ENCODE results near the gene DAND5. TPM values are rescaled to one million over a fixed set of nuclear protein-coding genes. Genes with fewer than 3 reads are reported as not detected.

Gene DAND5
- total RNA-seq, 6 donors from 2014 or later, result not detected

DNA sequence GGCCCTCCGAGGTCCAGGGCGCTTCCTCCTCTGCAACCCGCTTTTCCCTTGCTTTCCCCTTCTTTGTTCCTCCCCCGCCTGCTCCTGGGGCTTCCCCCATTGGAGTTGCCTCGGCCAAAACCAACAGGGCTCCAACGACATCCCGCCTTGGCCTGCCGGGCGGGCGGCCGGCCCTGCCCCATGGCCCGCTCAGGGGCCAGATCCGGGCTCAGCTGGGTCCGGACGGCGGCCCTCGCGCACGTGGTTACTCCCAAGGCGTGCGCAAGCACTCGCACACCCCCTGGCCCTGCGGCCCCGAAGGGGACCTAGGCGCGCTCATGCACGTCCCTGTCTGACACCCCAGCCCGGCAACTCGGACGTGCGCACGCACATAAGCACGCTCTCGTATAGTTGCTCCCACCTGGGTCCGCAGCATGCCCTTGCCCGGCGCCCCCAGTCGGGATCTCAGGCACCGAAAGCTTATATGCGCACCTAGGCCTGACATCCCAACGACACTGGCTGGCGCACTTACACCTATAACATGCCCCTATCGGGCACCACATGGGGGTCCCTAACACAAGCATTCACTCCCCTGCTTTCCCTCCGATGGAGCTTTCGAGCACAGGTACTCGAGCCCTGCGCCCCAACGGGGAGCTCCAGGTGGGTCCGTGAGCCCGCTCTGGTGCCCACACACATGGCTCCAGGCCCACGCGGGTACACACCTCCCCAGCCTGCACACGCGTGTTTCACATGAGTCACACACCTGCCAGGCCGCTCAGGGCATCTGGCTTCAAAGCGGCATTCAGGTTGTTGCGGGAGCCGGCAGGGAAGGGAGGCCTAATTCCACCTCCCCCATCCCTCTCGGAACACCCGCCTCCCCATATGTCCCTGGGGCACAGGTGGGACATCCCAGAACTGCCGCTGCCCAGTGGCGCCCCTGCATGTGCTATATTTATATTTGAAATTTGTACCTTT, 40.9 kb downstream of the DAND5 start:
- WGBS, 2 donors, result 52 to 60% methylated on average over 35 to 45 of the region's 62 CpGs
- ATAC-seq (ENCODE audit: low FRiP score in 2 of 2) (peak in 1 of 2 donors; percentile 55), DNase-seq (peak; percentile 57 to 90)

DNA sequence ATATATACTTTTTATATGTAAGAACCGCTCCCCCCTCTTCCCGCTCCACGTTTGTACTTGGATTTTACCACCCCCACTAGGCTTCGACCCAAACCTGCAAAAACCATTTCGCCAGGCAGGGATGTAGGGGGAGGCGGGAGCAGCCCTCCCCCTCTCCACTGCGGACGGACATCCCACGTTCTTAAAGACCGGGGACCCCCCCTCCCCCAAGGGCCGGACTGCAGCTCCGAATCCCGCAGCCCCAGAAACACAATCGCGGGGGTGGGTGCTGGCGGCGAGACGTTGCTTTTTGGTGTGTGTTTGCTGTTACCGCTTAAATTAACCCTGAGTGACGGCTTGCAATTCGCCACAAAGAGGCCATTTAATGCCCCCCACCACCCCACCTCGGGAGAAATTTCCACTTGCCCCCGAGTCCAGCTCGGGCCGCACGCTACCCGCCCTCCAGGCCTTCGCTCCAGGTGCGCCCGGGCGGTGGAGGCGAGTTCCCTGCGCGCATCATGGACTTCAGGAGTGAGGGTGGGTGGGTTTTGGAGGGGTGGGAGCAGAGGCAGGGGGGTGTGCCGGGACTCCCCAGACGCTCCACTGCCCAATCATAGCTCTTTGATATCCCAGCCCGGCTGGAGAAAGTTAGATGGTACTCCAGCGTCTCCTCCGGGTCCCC, 41.7 kb downstream of the DAND5 start:
- H3K4me3 ChIP-seq, result no peak overlapping the region
- DNase-seq, result no peak
- H3K9me3 ChIP-seq, result no peaks in the 10 kb centered on the region
- H3K27ac ChIP-seq, result peak overlapping the region in 2 of 4 donors; percentile 11 to 89
- peaks cover 70 to 100% (median 88%) of the 10 kb centered on the region in 4 donors for H3K4me1 ChIP-seq
- peaks cover 0 to 3% (median 0%) of the 10 kb centered on the region in 4 donors for H3K36me3 ChIP-seq
- ATAC-seq (ENCODE audit: low FRiP score in 2 of 2), result no peak
- WGBS, 2 donors, result 67 to 71% methylated on average over 34 to 39 of the region's 39 CpGs
- peaks cover 0 to 23% (median 6%) of the 10 kb centered on the region in 4 donors for H3K27me3 ChIP-seq
- no peak for TF ChIP-seq POLR2AphosphoS5 (IDR thresholded peaks at IDR 0.05)
- no peak for TF ChIP-seq POLR2A (IDR thresholded peaks at IDR 0.05)
- no peak for TF ChIP-seq EP300 (IDR thresholded peaks at IDR 0.05)

More for the DNA sequence above, 40.9 kb downstream of the DAND5 start:
- TF ChIP-seq POLR2AphosphoS5 (IDR thresholded peaks at IDR 0.05) (no peak), POLR2A (IDR thresholded peaks at IDR 0.05) (peak in 1 of 4 donors; percentile 9), EP300 (IDR thresholded peaks at IDR 0.05) (no peak)
- TF ChIP-seq, protein P1, sequence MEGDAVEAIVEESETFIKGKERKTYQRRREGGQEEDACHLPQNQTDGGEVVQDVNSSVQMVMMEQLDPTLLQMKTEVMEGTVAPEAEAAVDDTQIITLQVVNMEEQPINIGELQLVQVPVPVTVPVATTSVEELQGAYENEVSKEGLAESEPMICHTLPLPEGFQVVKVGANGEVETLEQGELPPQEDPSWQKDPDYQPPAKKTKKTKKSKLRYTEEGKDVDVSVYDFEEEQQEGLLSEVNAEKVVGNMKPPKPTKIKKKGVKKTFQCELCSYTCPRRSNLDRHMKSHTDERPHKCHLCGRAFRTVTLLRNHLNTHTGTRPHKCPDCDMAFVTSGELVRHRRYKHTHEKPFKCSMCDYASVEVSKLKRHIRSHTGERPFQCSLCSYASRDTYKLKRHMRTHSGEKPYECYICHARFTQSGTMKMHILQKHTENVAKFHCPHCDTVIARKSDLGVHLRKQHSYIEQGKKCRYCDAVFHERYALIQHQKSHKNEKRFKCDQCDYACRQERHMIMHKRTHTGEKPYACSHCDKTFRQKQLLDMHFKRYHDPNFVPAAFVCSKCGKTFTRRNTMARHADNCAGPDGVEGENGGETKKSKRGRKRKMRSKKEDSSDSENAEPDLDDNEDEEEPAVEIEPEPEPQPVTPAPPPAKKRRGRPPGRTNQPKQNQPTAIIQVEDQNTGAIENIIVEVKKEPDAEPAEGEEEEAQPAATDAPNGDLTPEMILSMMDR (IDR thresholded peaks at IDR 0.05), result no peak
- no peaks in the 10 kb centered on the region for H3K9me3 ChIP-seq
- H3K27me3 ChIP-seq, result peaks cover 0 to 23% (median 6%) of the 10 kb centered on the region in 4 donors
- peaks cover 68 to 100% (median 87%) of the 10 kb centered on the region in 4 donors for H3K4me1 ChIP-seq
- no peak overlapping the region for H3K4me3 ChIP-seq
- H3K36me3 ChIP-seq, result peaks cover 0 to 3% (median 0%) of the 10 kb centered on the region in 4 donors
- peak overlapping the region; percentile 67 to 94 (median 82) for H3K27ac ChIP-seq

DNA sequence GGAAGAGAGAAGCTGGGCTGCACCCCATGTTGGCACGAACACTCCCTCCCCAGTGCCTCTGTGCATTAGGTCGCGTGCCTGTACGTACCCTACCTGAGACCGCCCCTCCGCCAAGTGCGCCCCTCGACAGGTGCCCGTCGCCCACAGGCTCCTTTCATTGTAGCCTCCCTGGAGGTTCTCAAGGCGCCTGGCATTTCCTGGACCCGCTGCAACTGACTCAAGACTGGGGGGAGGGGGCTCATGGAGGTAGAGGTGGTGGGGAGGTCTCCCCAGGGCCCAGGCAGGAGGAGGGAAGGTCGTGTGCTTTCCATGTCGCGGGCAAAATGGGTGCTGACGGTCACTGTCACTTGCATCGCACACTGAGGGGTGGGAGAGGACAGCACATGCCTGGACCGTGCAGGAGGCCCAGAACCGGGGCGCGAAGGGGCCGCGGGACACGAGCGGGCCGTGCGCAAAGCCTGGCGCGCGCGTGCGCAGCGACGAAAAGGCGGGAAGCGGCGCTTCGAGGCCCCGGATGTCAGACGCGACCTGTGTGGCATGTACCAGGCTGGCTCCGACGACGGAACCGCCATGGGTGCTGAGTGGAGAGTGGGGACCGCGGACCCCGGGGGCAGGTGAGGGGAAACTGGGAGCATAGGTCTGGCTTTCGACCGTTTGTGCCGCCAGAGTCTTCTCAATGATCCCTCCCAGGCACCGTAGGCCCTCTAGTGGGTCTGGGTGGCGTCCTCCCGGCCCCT, 42.4 kb downstream of the DAND5 start:
- H3K36me3 ChIP-seq, result peaks cover 0 to 3% (median 0%) of the 10 kb centered on the region in 4 donors
- WGBS, 2 donors, result 65% methylated on average over 39 to 52 of the region's 54 CpGs
- ATAC-seq (ENCODE audit: low FRiP score in 2 of 2), result no peak
- H3K4me1 ChIP-seq, result peaks cover 69 to 100% (median 86%) of the 10 kb centered on the region in 4 donors
- H3K27ac ChIP-seq, result peak overlapping the region; percentile 72 to 89 (median 85)
- TF ChIP-seq, protein P1 (IDR thresholded peaks at IDR 0.05), result no peak
- H3K27me3 ChIP-seq, result peaks cover 0 to 23% (median 6%) of the 10 kb centered on the region in 4 donors
- DNase-seq, result peak in 1 of 2 donors; percentile 80
- no peak overlapping the region for H3K4me3 ChIP-seq
- no peaks in the 10 kb centered on the region for H3K9me3 ChIP-seq

DNA sequence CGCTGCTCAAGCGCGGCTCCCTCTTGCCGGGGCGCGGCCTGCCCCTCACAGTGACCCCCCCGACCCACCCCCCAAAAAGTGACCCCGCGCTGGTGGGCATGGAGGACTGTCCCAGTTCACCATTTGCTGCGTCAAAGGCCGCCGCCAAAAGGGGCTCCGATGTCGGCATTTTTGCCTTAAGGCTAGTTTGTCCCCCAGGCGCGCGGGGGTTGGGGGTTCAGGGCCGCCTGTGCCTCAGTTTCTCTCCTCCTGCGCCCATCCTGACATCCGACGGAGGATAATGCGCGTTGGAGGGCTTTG, 43.0 kb downstream of the DAND5 start:
- peaks cover 66 to 100% (median 85%) of the 10 kb centered on the region in 4 donors for H3K4me1 ChIP-seq
- no peak for TF ChIP-seq POLR2AphosphoS5 (IDR thresholded peaks at IDR 0.05)
- TF ChIP-seq, protein P1 (IDR thresholded peaks at IDR 0.05), result no peak
- no peak for TF ChIP-seq EP300 (IDR thresholded peaks at IDR 0.05)
- TF ChIP-seq POLR2A (IDR thresholded peaks at IDR 0.05), result no peak
- DNase-seq, result no peak
- ATAC-seq (ENCODE audit: low FRiP score in 2 of 2), result no peak
- H3K9me3 ChIP-seq, result no peaks in the 10 kb centered on the region
- H3K27me3 ChIP-seq, result peaks cover 0 to 23% (median 6%) of the 10 kb centered on the region in 4 donors
- 49 to 91% methylated on average over 9 to 16 of the region's 23 CpGs for WGBS, 2 donors
- H3K36me3 ChIP-seq, result peaks cover 0 to 3% (median 0%) of the 10 kb centered on the region in 4 donors
- peak overlapping the region; percentile 72 to 89 (median 85) for H3K27ac ChIP-seq
- peak overlapping the region in 3 of 4 donors; percentile 18 to 43 (median 34) for H3K4me3 ChIP-seq
